NCI-H146 treated with DMSO at 0.1 percent for 48 hours (cell line): ENCODE data around the gene LCE2D.
"Not testable (repeated sequence)": the region's sequence is repeated elsewhere in the genome, so short reads cannot be mapped to it uniquely, and the experiment has no call there.

ENCODE experiments used
- DNase-seq: peaks from one replicate; lab custom pipeline; 2025; ENCODE audit not compliant: unreplicated experiment; lab: John Stamatoyannopoulos, UW

Gene LCE2D

DNA sequence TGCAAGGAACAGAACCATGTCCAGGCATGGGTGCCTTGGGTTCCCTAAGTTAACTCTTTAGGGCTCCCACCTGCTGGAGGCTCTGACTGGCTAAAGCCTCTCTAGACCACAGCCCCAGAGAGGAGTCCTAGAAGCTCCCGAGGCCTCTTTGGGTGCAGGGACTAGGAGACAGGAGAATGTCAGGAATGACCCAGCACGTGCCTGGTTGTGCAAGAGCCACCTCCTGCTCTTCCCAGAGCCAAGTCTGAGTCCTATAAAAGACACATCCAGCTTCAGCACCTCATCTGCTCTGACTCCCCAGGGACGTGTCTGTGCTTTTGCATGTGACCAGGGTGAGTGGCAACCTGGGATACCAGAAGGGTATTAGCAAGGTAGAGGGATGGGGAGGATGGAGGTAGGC is at the start of gene LCE2D:
Gene LCE2D (plus strand): TSS at position 283 of the 400 bp plus-strand sequence. CDS start 726 bp downstream, outside the sequence.
- DNase-seq, result no peak

GRCh38 chr1:152613511-152613910 is 49.7 kb upstream of the LCE2D start, which contains the start of gene LCE3B:
LCE3B (plus strand) TSS chr1:152613811; CDS start chr1:152613811, 0 bp downstream.
- DNase-seq, result no peak

GRCh38 chr1:152621993-152622392 is 41.2 kb upstream of the LCE2D start:
- DNase-seq, result no peak

DNA sequence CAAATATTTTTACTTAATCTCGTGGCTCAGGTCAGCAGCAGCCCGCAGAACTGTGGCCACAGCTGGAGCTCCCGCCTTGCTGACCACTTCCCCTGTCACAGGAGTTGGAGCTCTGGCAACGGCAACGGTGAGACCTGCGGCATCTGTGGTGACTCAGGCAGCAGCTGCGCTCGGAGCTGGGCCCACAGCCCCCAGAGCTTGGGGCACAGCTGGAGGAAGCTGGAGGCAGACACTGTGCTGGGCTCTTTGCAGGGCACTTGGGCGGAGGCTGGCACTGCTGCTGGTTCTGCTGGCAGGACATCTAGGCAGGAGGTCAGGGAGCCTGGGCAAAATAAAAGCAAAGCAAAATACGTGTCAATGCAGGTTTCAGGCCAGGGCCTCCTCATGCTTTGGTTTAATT is 40.4 kb upstream of the LCE2D start, which contains the start of gene LCE3A:
Gene LCE3A (minus strand): TSS at position 301 of the 400 bp plus-strand sequence. CDS start 0 bp downstream, at position 301.
- no peak for DNase-seq

DNA sequence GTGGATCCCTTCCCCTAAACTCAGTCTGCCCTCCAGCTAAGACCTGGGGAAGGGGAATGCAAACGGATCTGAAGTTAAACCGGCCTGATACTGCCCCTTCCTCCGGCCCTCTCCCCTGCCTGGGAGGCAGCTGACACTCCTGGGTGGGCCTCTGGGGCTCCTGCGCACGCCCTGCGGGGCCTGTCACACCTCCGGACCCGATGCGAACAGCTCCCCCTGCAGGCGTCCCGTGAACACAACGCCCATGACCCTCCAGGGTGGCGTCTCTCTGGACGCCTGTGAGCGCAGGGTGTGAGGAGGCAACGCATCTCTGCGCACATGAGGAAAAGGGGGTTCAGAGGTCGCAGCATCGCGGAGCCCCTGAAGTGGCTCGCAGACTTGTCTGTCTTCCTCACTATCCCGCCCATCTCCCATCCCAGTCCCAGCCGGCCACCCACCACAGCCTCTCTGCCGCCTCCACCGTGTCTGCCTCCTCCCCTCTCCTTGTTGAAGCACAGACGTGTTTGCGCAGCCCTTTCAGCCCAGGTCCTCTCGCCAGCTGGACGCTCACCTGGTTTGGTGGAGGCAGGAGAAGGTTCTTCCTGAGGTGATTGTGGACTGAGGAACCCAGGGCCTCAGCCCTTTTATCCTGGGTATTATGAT is 39.9 kb upstream of the LCE2D start:
- DNase-seq, result no peak

DNA sequence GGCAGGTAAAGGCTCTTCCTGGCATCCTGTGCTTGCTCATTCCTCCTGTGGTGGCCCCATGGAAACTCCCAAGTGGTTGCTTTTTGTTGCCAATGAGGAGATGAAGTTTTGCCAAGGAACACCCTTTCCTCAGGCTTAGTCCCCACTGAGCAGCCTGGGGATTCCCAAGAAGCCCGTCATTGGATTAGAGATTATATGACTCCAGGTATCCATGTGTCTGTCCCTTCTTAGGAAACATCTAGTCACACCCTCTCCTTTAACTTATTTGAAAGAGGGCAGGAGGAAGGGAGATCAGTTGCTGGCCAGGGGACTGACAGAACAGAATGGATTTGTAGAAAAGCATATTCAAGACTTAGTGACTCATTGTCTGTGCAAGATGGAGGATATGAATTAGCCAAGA is 36.4 kb upstream of the LCE2D start:
- no peak for DNase-seq

DNA sequence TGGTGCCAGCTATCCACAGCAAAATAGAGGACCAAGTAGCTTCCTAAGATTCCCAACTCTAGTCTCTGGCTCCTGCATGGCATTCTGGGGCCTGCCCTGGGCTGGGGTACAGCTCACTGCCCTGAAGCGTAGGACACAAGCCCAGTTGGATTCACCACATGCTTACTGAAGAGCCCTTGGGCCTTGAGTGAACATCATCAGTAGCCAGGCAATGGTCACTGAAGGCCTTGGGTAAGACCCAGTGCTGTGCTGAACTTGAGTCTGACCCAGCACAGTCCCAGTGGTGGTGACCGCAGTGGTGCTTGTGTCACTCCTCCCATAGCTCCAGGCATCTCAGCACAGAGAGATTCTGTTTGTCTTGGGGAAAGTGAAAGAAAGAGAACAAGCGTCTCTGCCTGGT is 32.6 kb upstream of the LCE2D start:
- DNase-seq, result no peak

- no peak for DNase-seq
Measured at GRCh38 chr1:152640351-152640750, 22.8 kb upstream of the LCE2D start.

DNA sequence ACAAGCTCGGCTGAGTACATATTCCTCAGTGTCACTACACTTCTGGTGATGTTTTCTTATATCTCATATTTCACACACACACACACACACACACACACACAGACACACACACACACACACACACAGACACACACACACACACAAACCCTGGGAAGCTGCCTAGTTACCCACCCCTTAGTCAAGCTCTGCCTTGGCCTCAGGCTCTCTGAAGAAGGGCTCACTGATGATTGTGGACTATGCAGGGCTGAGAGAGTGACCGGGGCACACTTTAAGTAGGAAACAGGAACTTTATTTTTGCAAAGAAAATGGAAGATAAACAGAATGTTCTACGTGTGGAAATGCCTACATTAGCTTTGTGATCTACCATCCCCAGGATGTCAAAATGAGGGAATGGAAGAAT is 19.2 kb upstream of the LCE2D start:
- DNase-seq, result no peak

GRCh38 chr1:152645146-152645545 is 18.0 kb upstream of the LCE2D start:
- DNase-seq, result no peak

DNA sequence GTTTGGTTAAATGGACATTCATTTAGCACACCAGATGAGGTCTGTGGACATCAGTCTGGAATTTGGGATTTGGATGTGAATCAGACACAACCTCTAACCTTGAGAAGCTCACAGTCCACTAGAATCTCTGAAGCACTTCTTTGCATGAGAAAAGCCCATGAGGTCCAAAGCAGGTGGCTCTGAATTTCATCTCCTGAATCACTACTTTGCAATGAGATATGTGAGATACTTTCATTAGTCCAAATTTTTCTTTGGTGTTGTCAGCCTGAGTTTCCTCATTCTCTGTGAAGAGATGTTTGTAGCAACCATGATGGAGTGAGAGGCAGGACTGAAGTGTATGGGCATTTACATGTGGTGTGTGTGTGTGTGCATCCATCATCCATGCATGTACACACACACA is 16.5 kb upstream of the LCE2D start:
- DNase-seq, result no peak

DNA sequence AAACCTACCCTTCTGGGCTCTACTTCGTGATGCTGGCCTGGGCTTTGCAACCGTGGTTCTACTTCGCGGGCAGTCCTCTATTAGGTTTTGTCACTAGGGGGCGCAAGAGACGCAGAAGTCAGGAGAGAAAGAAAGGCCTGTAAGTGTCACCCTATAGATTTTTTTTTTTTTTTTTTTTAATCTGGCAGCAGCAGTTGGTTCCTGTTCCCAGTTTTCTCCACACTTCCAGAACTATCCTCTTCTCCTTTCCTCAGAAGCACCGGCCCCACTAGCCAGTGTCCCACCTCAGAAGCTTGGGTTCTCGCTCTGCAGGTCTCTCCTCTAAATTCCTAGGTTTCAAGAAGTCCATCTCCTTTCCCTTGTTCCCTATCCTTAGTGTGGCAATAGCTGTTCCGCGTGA is 9.1 kb upstream of the LCE2D start:
- DNase-seq, result peak; percentile 8

DNA sequence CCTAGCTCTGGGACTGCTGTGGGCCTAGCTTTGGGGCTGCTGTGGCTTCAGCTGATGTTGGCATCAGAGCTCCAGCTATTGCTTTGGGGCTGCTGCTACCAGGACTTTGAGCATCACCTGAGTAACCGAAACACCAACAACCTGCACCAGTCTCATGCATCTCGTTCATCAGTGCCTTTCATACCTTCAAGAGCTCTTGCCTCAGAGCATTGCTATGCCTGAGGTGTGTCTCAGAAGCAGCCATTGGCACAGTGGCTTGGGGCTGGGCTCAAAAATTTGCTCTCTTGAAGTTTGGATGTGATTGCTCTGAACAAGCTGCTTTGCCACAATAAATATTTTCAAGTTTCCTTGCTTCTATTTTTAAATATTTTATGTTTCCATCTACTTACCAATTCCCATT is 6.7 kb upstream of the LCE2D start:
- no peak for DNase-seq

- no peak for DNase-seq
Measured at GRCh38 chr1:152657677-152658076, 5.5 kb upstream of the LCE2D start.

- no peak for DNase-seq
Measured at GRCh38 chr1:152658649-152659048, 4.5 kb upstream of the LCE2D start.

DNA sequence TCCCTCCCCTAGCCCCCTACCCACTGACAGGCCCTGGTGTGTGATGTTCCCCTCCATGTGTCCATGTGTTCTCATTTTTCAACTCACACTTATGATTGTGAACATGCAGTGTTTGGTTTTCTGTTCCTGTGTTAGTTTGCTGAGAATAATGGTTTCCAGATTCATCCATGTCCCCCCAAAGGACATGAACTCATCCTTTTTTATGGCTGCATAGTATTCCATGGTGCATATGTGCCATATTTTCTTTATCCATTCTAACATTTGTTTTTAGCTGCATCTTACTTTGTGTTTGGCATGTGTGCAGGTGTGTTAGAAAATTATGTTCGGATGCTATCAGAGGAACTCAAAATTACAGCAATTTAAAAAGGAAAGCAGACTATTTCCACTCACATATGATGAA is 3.0 kb downstream of the LCE2D start:
- not testable (repeated sequence) for DNase-seq

- no peak for DNase-seq
Measured at GRCh38 chr1:152667648-152668047, 4.5 kb downstream of the LCE2D start.

GRCh38 chr1:152673016-152673415 is 9.8 kb downstream of the LCE2D start:
- DNase-seq, result no peak

- DNase-seq, result not testable (repeated sequence)
Measured at GRCh38 chr1:152674983-152675382, 11.8 kb downstream of the LCE2D start, which contains the start of gene LCE2C. LCE2C (plus strand) TSS chr1:152675279; CDS start chr1:152676016, 737 bp downstream.

DNA sequence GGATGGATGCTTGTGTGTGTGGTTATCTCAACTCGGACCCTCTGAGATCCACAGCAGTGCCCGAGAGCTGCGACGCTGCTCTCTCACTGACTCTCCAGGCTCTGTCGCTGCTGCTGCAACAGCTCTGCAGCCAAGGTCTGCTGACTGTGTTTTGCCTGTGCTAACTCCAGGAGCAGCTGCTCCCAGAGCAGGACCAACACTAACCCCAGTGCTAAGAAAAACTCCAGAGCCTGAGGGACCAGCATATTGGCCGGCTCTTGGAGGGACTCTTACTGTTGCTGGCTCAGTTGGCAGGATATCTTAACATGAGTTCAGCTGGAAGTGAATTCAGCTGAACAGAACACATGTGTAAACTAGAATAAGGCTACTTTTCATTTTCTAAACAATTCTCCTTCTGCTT is 16.3 kb downstream of the LCE2D start:
- no peak for DNase-seq

- no peak for DNase-seq
Measured at GRCh38 chr1:152681616-152682015, 18.4 kb downstream of the LCE2D start.

- DNase-seq, result no peak
Measured at GRCh38 chr1:152683846-152684245, 20.7 kb downstream of the LCE2D start.

- DNase-seq, result not testable (repeated sequence)
Measured at GRCh38 chr1:152685823-152686222, 22.6 kb downstream of the LCE2D start, which contains the start of gene LCE2B. LCE2B (plus strand) TSS chr1:152686123; CDS start chr1:152686844, 721 bp downstream.
